Calu3 (cell line): Measurements from ENCODE around the gene PILRB. TPM values are rescaled to one million over a fixed set of nuclear protein-coding genes. Genes with fewer than 3 reads are reported as not detected.
"Not testable (repeated sequence)": the region's sequence is repeated elsewhere in the genome, so short reads cannot be mapped to it uniquely, and the experiment has no call there.

Source experiments
- BruUV-seq: library from RNA; stranded (reverse); fragments of 400-500 nt; replicated peaks from 2 replicates; lab custom pipeline; 2021; lab: Mats Ljungman, UMichigan
- CTCF ChIA-PET: fragments of 300-600 bp; sonication (Branson Sonifier 250); formaldehyde crosslinking; loops from one replicate; lab custom pipeline; 2022; ENCODE audit warnings: antibody characterized with exemption; lab: Charles Lee
- DNase-seq: peaks from one replicate; pipeline ENCODE4 v3.0.0; 2022
- H3K27ac Mint-ChIP-seq: one replicate; pipeline ENCODE4 v1.8.0; 2022; ENCODE audit warnings: mixed read lengths; ENCODE audit not compliant: unreplicated experiment
- H3K27me3 Mint-ChIP-seq: one replicate; pipeline ENCODE4 v1.8.0; 2022; ENCODE audit warnings: mixed read lengths; ENCODE audit not compliant: unreplicated experiment
- H3K36me3 Mint-ChIP-seq: one replicate; pipeline ENCODE4 v1.8.0; 2022; ENCODE audit warnings: mild to moderate bottlenecking, moderate library complexity, mixed read lengths; ENCODE audit not compliant: insufficient read depth, unreplicated experiment
- H3K4me1 Mint-ChIP-seq: one replicate; pipeline ENCODE4 v1.8.0; 2022; ENCODE audit warnings: mild to moderate bottlenecking, low read depth, mixed read lengths; ENCODE audit not compliant: unreplicated experiment
- H3K4me3 Mint-ChIP-seq: one replicate; pipeline ENCODE4 v1.8.0; 2022; ENCODE audit warnings: mild to moderate bottlenecking, low read depth, moderate library complexity, mixed read lengths; ENCODE audit not compliant: unreplicated experiment
- H3K9me3 Mint-ChIP-seq: one replicate; pipeline ENCODE4 v1.8.0; 2022; ENCODE audit warnings: low read depth, mixed read lengths; ENCODE audit not compliant: unreplicated experiment
- CTCF ChIP-seq: fragments of 200-600 bp; IDR thresholded peaks from one replicate; pipeline ENCODE4 v1.8.0; 2022; ENCODE audit warnings: antibody characterized with exemption; ENCODE audit not compliant: unreplicated experiment
- intact Hi-C: fragments of 100-400 bp; cut with micrococcal nuclease; formaldehyde crosslinking; loops from one replicate; pipeline ENCODE4 v1.10.0; 2022; ENCODE audit not compliant: unreplicated experiment
- total RNA-seq: library from RNA; stranded (reverse); gene quantifications from 2 replicates; pipeline ENCODE4 v1.2.3, GENCODE V29; 2022

PILRB gene
- total RNA-seq, 1 experiment from 2014 or later = 40.0 TPM

- no peak for TF ChIP-seq CTCF
- no peaks in the 10 kb centered on the region for H3K27me3 Mint-ChIP-seq
- no TSS peak for BruUV-seq
- CTCF ChIA-PET = interaction anchor here (0.6 kb wide), 1 partner anchor 204 kb away, joined by 3 read pairs; the partner anchor contains the start of gene GAL3ST4
- peaks cover 9% of the 10 kb centered on the region for H3K36me3 Mint-ChIP-seq
- no peak for DNase-seq
- no peaks in the 10 kb centered on the region for H3K9me3 Mint-ChIP-seq
- intact Hi-C loops = no loop called here
- no peak overlapping the region for H3K4me3 Mint-ChIP-seq
- no peak overlapping the region for H3K27ac Mint-ChIP-seq
- no peaks in the 10 kb centered on the region for H3K4me1 Mint-ChIP-seq
Observed at GRCh38 chr7:100372694-100373093, 14.8 kb downstream of the PILRB start.

- CTCF ChIA-PET = no interaction called here
- intact Hi-C loops = no loop called here
- no TSS peak for BruUV-seq
- Mint-ChIP-seq H3K36me3 (peaks cover 9% of the 10 kb centered on the region), H3K4me3 (no peak within 1 kb of the TSS), H3K27ac (no peak within 1 kb of the TSS), H3K4me1 (no peaks in the 10 kb centered on the region), H3K27me3 (no peaks in the 10 kb centered on the region), H3K9me3 (no peaks in the 10 kb centered on the region)
- TF ChIP-seq CTCF = no peak
- no peak for DNase-seq
Observed at GRCh38 chr7:100373261-100373831, 15.4 kb downstream of the PILRB start, which contains the start of gene PILRA. PILRA (plus strand) TSS chr7:100373487; CDS start chr7:100373657, 170 bp downstream.

GRCh38 chr7:100373870-100374598 lies 16.1 kb downstream of the PILRB start:
- DNase-seq, CTCF ChIA-PET, intact Hi-C loops, H3K27ac Mint-ChIP-seq, H3K27me3 Mint-ChIP-seq, H3K9me3 Mint-ChIP-seq, H3K4me1 Mint-ChIP-seq, H3K4me3 Mint-ChIP-seq, BruUV-seq, H3K36me3 Mint-ChIP-seq: not testable (repeated sequence)

- DNase-seq = no peak
- intact Hi-C loops = no loop called here
- peak overlapping the region; percentile 12 for H3K27ac Mint-ChIP-seq
- H3K36me3 Mint-ChIP-seq = peaks cover 9% of the 10 kb centered on the region
- CTCF ChIA-PET = no interaction called here
- no peak for TF ChIP-seq CTCF
- no peaks in the 10 kb centered on the region for H3K4me1 Mint-ChIP-seq
- no peak overlapping the region for H3K4me3 Mint-ChIP-seq
- no peaks in the 10 kb centered on the region for H3K9me3 Mint-ChIP-seq
- no TSS peak for BruUV-seq
- no peaks in the 10 kb centered on the region for H3K27me3 Mint-ChIP-seq
Observed at GRCh38 chr7:100374601-100375000, 16.7 kb downstream of the PILRB start.
